IPS DF 4.7 (cell line): ENCODE data around the gene IL10RA.
"Not testable (repeated sequence)": the region's sequence is repeated elsewhere in the genome, so short reads cannot be mapped to it uniquely, and the experiment has no call there.

Experiments
- DNase-seq: peaks from one replicate; pipeline ENCODE4 v3.0.0-alpha.2; 2013; ENCODE audit warnings: low spot score; ENCODE audit errors: extremely low read depth

IL10RA gene

DNA sequence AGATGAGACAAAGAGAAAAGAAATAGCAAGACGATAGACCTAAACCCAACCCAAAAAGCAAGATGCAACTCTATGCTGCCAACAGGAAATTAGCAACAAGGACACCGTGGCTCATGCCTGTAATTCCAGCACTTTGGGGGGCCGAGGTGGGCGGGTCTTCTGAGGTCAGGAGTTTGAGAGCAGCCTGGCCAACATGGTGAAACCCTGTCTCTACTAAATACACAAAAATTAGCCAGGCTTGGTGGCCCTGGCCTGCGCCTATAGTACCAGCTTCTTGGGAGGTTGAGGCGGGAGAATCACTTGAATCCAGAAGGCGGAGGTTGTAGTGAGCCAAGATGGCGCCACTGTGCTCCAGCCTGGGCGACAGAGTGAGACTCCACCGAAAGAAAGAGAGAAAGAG is 24.3 kb upstream of the IL10RA start:
- DNase-seq: no peak

DNA sequence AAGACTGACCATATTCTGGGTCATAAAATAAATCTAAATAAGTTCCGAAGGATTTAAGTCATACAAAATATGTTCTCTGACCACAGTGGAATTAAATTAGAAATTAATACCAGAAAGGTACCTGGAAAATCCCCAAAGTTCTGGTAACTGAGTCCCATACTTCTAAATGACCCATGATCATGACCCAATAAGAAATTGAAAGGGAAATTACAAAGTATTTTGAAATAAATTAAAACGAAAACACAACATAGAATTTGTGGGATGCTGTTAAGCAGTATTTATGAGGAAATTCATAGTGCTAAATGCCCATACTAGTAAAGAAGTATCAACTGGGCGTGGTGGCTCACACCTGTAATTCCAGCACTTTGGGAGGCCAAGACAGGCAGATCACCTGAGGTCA is 23.4 kb upstream of the IL10RA start:
- no peak for DNase-seq

DNA sequence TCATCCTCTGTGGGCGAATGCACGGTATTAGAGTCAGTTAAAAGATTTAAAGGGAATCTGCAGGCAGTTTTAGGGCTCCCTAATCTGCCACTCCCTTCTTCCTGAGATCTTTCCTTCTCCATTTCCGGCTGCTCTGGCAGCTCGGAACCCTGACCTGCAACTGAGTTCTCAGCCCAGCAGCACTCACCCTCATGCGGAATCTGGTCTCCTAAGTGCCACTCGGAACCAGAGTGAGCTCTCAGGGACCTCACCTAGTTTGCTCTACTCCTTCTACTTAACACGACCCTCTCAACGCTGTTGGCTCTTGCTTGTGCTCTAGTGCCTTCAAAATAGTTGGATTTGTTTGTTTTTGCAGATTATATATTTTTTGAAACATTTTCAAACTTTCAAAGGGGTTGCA is 19.3 kb upstream of the IL10RA start:
- DNase-seq: no peak

GRCh38 chr11:117969160-117969991 is 16.8 kb upstream of the IL10RA start:
- no peak for DNase-seq

GRCh38 chr11:117970400-117971024 is 15.7 kb upstream of the IL10RA start:
- no peak for DNase-seq

DNA sequence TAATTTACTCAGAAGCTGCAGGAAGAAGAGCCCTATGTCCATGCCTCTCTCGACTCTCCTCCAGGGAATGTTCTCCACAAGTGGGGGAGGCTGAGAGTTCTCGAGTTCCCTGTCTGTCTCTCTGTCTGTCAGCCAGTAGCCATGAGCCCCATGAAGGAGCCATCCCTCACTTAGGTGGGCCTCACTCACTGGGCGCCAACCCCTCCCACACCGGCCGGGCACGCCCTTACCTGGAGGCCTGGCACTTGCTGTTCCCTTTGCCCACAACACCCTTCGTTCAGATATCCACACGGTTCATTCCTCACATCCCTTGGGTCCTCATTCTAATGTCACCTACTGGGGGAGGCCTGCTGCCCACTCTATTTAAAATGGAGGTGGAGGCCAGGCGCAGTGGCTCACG is 14.2 kb upstream of the IL10RA start:
- DNase-seq: no peak

GRCh38 chr11:117972629-117973502 is 13.3 kb upstream of the IL10RA start:
- DNase-seq: no peak

- DNase-seq: no peak
These were observed 12.7 kb upstream of the IL10RA start for GRCh38 chr11:117973503-117973860.

- DNase-seq: no peak
These were observed 9.7 kb upstream of the IL10RA start for GRCh38 chr11:117976445-117976844.

DNA sequence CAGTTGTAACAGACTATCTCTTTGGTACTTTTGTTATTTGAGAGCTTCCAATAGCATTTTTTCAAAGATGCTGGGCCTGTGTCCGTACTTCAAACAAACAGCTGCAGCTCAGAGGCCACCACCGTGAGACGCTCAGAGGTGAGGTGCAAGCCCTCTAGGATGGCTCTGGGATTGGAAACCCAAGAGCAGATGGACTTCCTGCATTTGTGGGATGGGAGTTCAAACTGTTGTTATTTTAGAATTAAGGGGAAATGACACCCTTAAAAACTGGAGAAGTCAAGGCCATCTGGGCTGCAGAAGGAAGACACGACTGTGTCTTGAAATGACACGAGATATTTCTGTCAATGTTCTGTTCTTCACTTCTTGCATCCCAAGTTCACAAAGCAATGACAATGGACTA is 9.2 kb upstream of the IL10RA start:
- no peak for DNase-seq

- not testable (repeated sequence) for DNase-seq
These were observed 8.5 kb upstream of the IL10RA start for GRCh38 chr11:117977612-117978264.

DNA sequence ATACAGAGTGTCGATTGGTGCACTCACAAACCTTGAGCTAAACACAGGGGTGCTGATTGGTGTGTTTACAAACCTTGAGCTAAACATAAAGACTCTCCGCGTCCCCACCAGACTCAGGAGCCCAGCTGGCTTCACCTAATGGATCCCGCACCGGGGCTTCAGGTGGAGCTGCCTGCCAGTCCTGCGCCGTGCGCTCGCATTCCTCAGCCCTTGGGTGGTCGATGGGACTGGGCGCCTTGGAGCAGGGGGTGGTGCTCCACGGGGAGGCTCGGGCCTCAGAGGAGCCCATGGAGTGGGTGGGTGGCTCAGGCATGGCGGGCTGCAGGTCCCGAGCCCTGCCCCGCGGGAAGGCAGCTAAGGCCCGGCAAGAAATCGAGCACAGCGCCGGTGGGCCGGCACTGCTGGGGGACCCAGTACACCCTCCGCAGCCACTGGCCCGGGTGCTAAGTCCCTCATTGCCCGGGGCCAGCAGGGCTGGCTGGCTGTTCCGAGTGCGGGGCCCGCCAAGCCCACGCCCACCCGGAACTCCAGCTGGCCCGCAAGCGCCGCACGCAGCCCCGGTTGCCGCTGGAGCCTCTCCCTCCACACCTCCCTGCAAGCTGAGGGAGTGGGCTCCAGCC is 7.8 kb upstream of the IL10RA start:
- DNase-seq: not testable (repeated sequence)

DNA sequence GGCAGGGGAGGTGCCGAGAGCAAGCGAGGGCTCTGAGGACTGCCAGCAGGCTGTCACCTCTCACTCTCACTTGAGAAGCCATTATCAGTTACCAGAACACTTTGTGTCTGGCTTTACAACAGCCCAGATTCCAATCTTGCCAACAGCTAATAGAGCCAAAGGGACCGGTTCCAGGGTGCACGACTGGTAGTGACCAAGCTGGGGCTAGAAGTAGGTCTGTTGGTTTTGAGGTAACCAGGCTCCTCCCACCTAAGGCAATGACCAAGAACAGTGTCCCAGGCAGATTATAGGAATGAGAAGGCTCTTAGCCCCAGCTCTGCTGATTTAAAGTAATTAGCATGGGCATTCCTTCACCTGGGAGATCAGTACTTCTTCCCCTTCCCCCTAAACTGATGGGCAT is 7.2 kb upstream of the IL10RA start:
- DNase-seq: no peak

DNA sequence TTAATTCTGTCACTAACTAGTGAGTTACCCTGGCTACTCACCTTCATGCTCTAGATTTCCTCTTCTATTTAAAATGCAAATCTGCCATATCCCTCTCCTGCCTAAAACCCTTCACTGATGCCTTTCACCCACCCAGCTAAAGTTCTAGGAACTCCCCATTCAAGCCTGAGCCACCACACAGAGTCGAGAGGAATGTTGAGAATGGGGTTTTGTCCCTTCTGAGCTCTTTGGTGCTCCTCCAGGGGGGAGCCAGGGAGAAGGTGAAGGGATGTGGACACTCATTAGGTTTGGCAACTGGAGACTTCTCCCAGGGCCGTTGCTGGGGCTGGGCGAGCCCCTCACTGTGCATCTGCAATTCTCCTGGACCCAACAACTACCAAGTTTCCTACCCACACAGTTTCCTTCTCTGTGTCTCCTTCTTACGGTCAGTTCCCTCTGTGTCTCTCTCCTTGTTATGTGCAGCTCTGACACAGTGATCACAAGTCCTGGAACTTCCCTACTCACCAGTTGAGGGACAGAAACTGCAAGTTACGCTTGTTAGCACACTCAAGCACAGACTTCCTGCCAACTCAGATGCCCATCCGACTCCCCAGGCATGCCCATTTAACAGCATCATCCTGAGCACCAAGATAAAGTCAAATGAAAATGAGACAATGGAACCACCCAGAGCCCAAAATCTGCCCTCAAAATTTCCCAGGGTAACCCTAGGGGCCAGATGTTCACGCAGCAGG is 6.5 kb upstream of the IL10RA start:
- DNase-seq: no peak

DNA sequence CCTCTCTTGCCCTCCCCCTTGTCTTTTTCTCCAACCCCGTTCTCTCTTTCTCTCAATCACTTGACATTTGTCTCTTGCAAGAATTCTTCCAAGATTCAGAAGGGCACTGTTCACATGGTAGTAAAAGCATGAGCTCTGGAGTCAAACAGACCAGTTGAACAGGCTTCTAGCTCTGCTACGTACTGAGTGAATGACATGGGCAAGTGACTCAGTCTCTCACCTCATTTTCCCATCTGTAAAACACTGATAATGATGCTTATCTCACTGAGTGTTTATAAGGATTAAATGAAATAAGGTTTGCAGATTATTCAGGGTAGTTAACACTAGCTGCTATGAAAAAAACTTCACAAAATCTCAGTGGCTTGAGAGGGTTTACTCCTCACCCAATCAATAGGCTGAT is 5.9 kb upstream of the IL10RA start:
- DNase-seq: no peak

- DNase-seq: no peak
These were observed 5.5 kb upstream of the IL10RA start for GRCh38 chr11:117980720-117981119.

- no peak for DNase-seq
These were observed 3.1 kb upstream of the IL10RA start for GRCh38 chr11:117983163-117983475.

DNA sequence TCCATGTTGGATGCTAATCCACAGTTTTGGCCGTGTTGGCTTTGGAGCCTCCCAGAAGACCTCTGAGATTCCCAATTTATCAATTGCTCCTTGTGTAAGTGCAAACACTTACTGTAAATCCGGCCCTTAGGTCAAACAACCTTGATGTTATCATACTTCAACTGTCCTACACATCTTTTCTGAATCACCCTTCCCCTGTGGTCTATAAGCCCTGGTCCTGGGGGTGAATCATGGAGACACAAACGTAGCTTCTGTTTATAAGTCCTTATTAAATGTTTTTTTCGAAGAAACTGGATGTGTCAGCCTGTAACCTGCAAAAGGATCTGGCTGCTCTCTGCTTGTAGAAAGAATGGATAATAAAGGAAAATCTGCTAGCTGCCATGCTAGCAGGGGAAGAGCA is 1.7 kb upstream of the IL10RA start:
- no peak for DNase-seq

GRCh38 chr11:117986981-117987574 is 884 bp downstream of the IL10RA start:
- no peak for DNase-seq

DNA sequence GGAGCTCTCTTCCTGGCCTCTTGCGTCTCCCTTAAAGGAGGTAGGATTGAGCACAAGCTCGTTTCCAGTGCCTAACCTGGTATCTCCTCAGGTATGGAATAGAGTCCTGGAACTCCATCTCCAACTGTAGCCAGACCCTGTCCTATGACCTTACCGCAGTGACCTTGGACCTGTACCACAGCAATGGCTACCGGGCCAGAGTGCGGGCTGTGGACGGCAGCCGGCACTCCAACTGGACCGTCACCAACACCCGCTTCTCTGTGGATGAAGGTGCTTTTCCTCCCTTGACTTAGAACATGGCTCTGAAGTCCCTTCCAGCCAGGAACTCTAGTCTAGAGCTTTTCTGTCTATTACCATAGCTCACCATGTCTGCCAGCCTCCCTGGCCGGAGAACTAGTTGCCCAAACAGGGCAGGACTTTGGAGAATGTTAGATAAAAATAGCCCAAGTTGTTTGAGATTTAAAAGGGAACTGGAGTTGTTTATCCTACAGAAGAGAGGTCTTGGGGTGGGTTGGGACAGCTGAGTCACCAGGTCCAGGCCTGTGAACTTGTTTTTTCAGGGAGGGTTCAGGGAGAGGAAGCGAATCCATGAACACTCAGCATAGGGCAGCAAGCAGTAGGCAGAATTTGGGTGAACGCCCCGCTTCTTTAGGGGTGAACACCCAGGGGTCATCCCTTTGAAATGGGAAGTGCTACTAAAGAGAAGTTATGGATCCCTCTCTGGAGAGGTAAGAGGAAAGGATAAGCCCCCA is 3.3 kb downstream of the IL10RA start:
- DNase-seq: no peak
